ENCODE measurements around the gene PPM1H.

DNA sequence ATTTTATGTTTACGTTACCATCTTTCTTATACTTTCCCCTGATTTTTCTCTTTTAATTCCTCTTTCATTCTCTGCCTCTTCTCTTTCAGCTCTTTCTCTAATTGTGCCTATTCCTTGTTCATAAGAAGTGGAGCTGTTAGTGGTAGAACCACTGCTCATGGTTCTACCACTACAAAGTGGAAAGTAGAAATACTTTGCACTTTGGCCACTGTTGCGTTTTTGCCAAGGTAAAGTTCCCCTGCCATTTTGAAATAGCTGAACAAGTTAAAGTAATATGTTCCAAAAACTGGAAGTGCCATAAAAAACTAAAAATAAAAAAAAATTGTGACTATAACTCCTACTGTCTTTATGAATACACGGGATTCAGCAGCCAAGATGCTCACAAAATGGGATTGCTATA lies 337.7 kb downstream of the PPM1H start:
- no peak for TF ChIP-seq HOXC10 (CRISPR knock-in tag; IDR thresholded peaks at IDR 0.05)
- TF ChIP-seq TRIM28 (IDR thresholded peaks at IDR 0.05; ENCODE audit: borderline replicate concordance, low read length), result no peak
- no peak for TF ChIP-seq ZNF138 (tag by site-specific recombination; IDR thresholded peaks at IDR 0.05; ENCODE audit: borderline replicate concordance)
- TF ChIP-seq ZNF391 (tag by site-specific recombination; IDR thresholded peaks at IDR 0.05; ENCODE audit: borderline replicate concordance, low read depth), result no peak
- TF ChIP-seq, protein P1, sequence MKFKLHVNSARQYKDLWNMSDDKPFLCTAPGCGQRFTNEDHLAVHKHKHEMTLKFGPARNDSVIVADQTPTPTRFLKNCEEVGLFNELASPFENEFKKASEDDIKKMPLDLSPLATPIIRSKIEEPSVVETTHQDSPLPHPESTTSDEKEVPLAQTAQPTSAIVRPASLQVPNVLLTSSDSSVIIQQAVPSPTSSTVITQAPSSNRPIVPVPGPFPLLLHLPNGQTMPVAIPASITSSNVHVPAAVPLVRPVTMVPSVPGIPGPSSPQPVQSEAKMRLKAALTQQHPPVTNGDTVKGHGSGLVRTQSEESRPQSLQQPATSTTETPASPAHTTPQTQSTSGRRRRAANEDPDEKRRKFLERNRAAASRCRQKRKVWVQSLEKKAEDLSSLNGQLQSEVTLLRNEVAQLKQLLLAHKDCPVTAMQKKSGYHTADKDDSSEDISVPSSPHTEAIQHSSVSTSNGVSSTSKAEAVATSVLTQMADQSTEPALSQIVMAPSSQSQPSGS (tag by site-specific recombination; IDR thresholded peaks at IDR 0.05; ENCODE audit: low read depth), result no peak
- TF ChIP-seq, protein P2, sequence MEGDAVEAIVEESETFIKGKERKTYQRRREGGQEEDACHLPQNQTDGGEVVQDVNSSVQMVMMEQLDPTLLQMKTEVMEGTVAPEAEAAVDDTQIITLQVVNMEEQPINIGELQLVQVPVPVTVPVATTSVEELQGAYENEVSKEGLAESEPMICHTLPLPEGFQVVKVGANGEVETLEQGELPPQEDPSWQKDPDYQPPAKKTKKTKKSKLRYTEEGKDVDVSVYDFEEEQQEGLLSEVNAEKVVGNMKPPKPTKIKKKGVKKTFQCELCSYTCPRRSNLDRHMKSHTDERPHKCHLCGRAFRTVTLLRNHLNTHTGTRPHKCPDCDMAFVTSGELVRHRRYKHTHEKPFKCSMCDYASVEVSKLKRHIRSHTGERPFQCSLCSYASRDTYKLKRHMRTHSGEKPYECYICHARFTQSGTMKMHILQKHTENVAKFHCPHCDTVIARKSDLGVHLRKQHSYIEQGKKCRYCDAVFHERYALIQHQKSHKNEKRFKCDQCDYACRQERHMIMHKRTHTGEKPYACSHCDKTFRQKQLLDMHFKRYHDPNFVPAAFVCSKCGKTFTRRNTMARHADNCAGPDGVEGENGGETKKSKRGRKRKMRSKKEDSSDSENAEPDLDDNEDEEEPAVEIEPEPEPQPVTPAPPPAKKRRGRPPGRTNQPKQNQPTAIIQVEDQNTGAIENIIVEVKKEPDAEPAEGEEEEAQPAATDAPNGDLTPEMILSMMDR (tag by site-specific recombination; IDR thresholded peaks at IDR 0.05), result no peak
- TF ChIP-seq SP2 (tag by site-specific recombination; IDR thresholded peaks at IDR 0.05), result no peak
- no peak for TF ChIP-seq ZNF776 (tag by site-specific recombination; IDR thresholded peaks at IDR 0.05; ENCODE audit: borderline replicate concordance)
- TF ChIP-seq ZNF274 (IDR thresholded peaks at IDR 0.05; ENCODE audit: low read length), result no peak
- no peak for TF ChIP-seq ZNF274 (tag by site-specific recombination; IDR thresholded peaks at IDR 0.05; ENCODE audit: borderline replicate concordance)
